Body of pancreas (tissue), 4 donors: ENCODE results near the gene RHOT2. TPM values are rescaled to one million over a fixed set of nuclear protein-coding genes. Genes with fewer than 3 reads are reported as not detected.

Source experiments
- ATAC-seq: fragments of 150-250 bp; one replicate; pipeline ENCODE4 v1.9.1; 2016
- DNase-seq, 4 donors: peaks; one replicate each; pipeline ENCODE4 v3.0.0-alpha.2; 2019
- H3K27ac ChIP-seq, 4 donors: fragments of 200-600 bp; sonication (generic); 1 replicate in 3 of 4; 2 replicates in 1 of 4; pipeline versions ENCODE4 v1.5.1 to v1.6.1; 2016 to 2019; ENCODE audit warnings: mild to moderate bottlenecking in 1 of 4, mixed read lengths in 1 of 4, moderate library complexity in 1 of 4
- H3K27me3 ChIP-seq, 2 donors: fragments of 200-600 bp; sonication (generic); one replicate each; pipeline ENCODE4 v1.6.0; 2016; ENCODE audit warnings: mild to moderate bottlenecking in 1 of 2
- H3K36me3 ChIP-seq, 2 donors: fragments of 200-600 bp; sonication (generic); replicated peaks in 1 of 2; 2 replicates each; pipeline ENCODE4 v1.5.1; 2016; ENCODE audit warnings: low read depth in 2 of 2; ENCODE audit not compliant: insufficient read depth in 1 of 2
- H3K4me1 ChIP-seq: fragments of 200-600 bp; sonication (generic); one replicate; pipeline ENCODE4 v1.6.0; 2016
- H3K4me3 ChIP-seq, 2 donors: fragments of 200-600 bp; sonication (generic); 1 replicate in 1 of 2; 2 replicates in 1 of 2; pipeline ENCODE4 v1.5.1; 2016 to 2019
- H3K9me3 ChIP-seq, 3 donors: fragments of 200-600 bp; sonication (generic); 1 replicate in 2 of 3; 2 replicates in 1 of 3; pipeline ENCODE4 v1.5.1; 2016
- POLR2A ChIP-seq, 3 donors: fragments of 450-650 bp; IDR thresholded peaks; one replicate each; pipeline ENCODE4 v1.6.1; 2016; ENCODE audit warnings: antibody characterized with exemption in 3 of 3, mild to moderate bottlenecking in 2 of 3
- WGBS, 2 donors: methylation state at CpG; one replicate each; pipeline ENCODE4 v1.1.5; 2017; 5-methylcytosine and 5-hydroxymethylcytosine counted together
- intact Hi-C: fragments of 100-400 bp; cut with DNase I; formaldehyde crosslinking; loops from one replicate; pipeline ENCODE4 v1.15.1; 2023
- total RNA-seq, 2 donors: library from RNA; depleted of rRNA; stranded (reverse); fragments of >200 nt; gene quantifications; one replicate each; pipeline ENCODE4 v1.1.0, GENCODE V29; 2016
- TF ChIP-seq, protein P1 (sequence below), 7 experiments: fragments of 450-650 bp in 4 of 7; fragments of 200-600 bp in 3 of 7; sonication (generic) in 3 of 7; IDR thresholded peaks; one replicate each; pipeline ENCODE4 v1.5.1; 2016 to 2019; ENCODE audit warnings: antibody characterized with exemption in 7 of 7

The RHOT2 gene
- total RNA-seq, 2 donors from 2014 or later = 65.6 to 89.0 TPM

DNA sequence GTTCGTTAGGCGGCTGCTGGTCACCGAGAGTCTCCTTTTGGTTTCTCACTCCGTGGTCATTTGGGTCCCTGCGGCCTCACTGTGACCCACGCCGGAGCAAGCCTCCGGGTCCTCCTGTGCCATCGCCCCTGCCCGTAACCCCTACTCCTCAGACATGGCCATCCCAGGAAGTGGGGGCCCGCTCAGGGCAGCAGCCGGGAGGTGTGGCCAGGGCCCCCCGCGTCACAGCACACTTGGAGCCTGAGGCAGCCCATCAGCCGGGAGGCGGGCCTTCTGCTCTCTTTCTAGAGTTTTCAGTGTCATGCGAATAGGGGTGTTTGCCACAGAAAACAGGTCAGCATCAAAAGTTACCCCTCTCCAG lies 45.0 kb upstream of the RHOT2 start:
- Histone ChIP-seq H3K4me1 (no peaks in the 10 kb centered on the region), H3K9me3 (no peaks in the 10 kb centered on the region), H3K27ac (no peak overlapping the region), H3K27me3 (no peaks in the 10 kb centered on the region), H3K4me3 (no peak overlapping the region), H3K36me3 (peaks cover 4% of the 10 kb centered on the region in 2 donors)
- ATAC-seq (no peak), DNase-seq (no peak)
- intact Hi-C loops = no loop called here
- TF ChIP-seq, protein P1, sequence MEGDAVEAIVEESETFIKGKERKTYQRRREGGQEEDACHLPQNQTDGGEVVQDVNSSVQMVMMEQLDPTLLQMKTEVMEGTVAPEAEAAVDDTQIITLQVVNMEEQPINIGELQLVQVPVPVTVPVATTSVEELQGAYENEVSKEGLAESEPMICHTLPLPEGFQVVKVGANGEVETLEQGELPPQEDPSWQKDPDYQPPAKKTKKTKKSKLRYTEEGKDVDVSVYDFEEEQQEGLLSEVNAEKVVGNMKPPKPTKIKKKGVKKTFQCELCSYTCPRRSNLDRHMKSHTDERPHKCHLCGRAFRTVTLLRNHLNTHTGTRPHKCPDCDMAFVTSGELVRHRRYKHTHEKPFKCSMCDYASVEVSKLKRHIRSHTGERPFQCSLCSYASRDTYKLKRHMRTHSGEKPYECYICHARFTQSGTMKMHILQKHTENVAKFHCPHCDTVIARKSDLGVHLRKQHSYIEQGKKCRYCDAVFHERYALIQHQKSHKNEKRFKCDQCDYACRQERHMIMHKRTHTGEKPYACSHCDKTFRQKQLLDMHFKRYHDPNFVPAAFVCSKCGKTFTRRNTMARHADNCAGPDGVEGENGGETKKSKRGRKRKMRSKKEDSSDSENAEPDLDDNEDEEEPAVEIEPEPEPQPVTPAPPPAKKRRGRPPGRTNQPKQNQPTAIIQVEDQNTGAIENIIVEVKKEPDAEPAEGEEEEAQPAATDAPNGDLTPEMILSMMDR (IDR thresholded peaks at IDR 0.05) = no peak
- no peak for TF ChIP-seq POLR2A (IDR thresholded peaks at IDR 0.05)
- 92 to 94% methylated on average over 13 to 16 of the region's 17 CpGs for WGBS, 2 donors

DNA sequence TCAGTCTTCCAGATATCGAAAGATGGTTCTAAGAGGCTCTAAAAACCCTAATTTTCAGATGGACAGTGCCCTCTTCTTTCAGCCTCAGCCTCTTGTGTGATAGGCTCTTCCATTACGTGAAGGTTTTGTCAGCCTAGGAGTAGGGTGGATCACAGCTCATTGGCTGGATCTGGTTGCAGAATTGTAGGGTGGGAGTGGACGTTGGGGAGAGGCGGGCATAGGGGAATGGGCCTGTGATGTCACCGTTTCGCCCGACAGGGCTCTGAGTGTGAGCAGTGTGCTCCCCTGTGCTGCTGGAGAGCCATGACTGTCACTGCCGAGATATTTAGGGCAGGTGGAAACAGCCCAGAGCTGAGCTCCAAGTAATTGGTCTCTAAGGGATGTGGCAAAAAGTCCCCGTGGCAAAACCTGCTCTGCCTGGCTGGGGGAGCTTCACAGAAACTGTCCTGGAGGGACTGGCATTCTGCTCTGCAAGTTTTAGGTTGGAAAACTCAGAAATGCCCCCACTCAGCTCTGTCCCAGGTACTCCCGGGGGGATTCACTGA lies 43.3 kb upstream of the RHOT2 start:
- no peak overlapping the region for H3K27ac ChIP-seq
- 84 to 88% methylated on average over 9 to 10 of the region's 10 CpGs for WGBS, 2 donors
- H3K4me1 ChIP-seq = no peaks in the 10 kb centered on the region
- intact Hi-C loops = no loop called here
- TF ChIP-seq, protein P1 (IDR thresholded peaks at IDR 0.05) = no peak
- no peak for TF ChIP-seq POLR2A (IDR thresholded peaks at IDR 0.05)
- no peak for DNase-seq
- no peak overlapping the region for H3K4me3 ChIP-seq
- peaks cover 4 to 7% of the 10 kb centered on the region in 2 donors for H3K36me3 ChIP-seq
- H3K9me3 ChIP-seq = no peaks in the 10 kb centered on the region
- no peaks in the 10 kb centered on the region for H3K27me3 ChIP-seq
- ATAC-seq = no peak

DNA sequence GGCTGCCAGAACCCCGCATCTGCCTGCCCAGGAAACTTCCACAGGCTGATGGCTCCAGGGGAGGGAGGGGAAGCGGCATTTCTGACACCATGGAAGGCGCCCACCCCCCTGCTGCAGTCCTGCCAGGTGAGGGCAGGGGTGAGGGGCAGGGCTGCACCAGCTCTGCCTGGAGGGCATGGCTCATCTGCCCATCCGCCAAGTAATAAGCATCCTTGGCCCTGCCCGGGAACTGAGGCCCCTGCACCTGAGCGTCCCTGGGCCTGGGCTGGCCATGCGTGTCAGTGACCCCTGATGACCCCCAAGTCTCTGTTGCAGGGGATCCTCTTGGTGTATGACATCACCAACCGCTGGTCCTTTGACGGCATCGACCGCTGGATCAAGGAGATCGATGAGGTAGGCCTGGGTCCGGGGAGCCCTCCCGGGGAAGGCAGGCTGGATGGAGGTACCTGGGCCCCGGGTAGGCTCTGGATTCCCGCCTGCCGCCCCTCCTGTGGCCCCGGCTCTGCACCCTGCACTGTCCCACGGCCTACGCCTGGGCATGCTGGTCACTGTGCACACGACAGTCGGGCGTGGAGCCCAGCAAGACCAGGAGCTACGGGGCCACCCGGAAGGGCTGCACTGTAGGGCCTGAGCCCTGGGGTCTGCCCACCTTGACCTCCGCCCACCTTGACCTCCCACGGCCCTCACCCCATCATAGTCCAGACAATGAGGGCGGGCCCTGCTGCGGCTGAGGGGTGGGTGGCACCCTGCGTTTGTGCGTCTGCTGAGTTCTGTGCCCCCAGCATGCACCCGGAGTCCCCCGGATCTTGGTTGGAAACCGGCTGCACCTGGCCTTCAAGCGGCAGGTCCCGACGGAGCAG lies 42.6 kb upstream of the RHOT2 start:
- H3K36me3 ChIP-seq = peaks cover 4 to 7% of the 10 kb centered on the region in 2 donors
- peaks cover 4% of the 10 kb centered on the region for H3K4me1 ChIP-seq
- no peaks in the 10 kb centered on the region for H3K27me3 ChIP-seq
- WGBS, 2 donors = 93% methylated on average over 3 to 33 of the region's 37 CpGs
- H3K9me3 ChIP-seq = no peaks in the 10 kb centered on the region
- intact Hi-C loops = no loop called here
- no peak for TF ChIP-seq POLR2A (IDR thresholded peaks at IDR 0.05)
- TF ChIP-seq, protein P1 (IDR thresholded peaks at IDR 0.05) = no peak
- ATAC-seq (no peak), DNase-seq (no peak)
- H3K27ac ChIP-seq = no peak overlapping the region
- H3K4me3 ChIP-seq = no peak overlapping the region

DNA sequence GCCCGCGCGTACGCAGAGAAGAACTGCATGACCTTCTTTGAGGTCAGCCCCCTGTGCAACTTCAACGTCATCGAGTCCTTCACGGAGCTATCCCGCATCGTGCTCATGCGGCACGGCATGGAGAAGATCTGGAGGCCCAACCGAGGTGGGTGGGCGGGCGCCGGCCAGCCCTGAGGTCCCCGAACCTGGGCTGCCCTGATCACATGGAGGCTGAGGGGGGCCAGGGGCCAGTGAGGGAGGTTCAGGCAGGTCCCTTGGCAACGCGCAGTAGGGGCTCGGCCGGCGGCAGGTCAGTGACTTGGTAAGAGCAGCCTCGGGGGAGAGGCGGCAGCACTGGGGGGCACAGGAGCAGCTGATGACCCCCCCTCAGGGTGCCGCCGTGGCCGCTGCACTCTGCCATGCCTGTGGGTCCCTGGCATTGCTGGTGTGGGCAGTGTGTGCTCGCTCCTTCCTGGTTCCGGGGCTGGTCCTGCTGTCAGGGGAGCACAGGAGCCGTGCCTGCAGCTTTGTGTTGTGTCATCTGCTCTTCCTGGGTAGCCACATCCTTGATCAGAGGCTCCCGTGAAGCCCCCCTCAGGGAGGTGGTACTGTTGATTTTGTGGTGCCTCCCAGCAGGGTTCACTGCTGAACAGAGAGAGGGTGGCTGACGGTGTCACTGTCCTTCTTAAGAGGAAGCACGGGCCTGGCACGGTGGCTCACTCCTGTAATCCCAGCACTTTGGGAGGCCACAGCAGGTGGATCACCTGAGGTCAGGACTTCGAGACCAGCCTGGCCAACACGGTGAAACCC lies 41.8 kb upstream of the RHOT2 start:
- intact Hi-C loops = no loop called here
- H3K36me3 ChIP-seq = peaks cover 4 to 7% of the 10 kb centered on the region in 2 donors

More for the DNA sequence above, 41.8 kb upstream of the RHOT2 start:
- DNase-seq (no peak), ATAC-seq (no peak)
- Histone ChIP-seq H3K9me3 (no peaks in the 10 kb centered on the region), H3K4me3 (no peak overlapping the region), H3K27ac (no peak overlapping the region), H3K4me1 (peaks cover 12% of the 10 kb centered on the region), H3K27me3 (no peaks in the 10 kb centered on the region)
- TF ChIP-seq POLR2A (IDR thresholded peaks at IDR 0.05) = no peak
- TF ChIP-seq, protein P1 (IDR thresholded peaks at IDR 0.05) = no peak
- 90 to 97% methylated on average over 5 to 28 of the region's 35 CpGs for WGBS, 2 donors
